HG03520 (cell line): ENCODE measurements around the gene GABRG3.

Source experiments
- ATAC-seq: cut with Tn5 transposase; IDR thresholded peaks from one replicate; pipeline ENCODE4 v1.9.1; 2021; ENCODE audit warnings: mild to moderate bottlenecking, moderate library complexity; ENCODE audit not compliant: unreplicated experiment

Gene GABRG3

GRCh38 chr15:27061739-27062138 is 90.8 kb downstream of the GABRG3 start:
- no peak for ATAC-seq

DNA sequence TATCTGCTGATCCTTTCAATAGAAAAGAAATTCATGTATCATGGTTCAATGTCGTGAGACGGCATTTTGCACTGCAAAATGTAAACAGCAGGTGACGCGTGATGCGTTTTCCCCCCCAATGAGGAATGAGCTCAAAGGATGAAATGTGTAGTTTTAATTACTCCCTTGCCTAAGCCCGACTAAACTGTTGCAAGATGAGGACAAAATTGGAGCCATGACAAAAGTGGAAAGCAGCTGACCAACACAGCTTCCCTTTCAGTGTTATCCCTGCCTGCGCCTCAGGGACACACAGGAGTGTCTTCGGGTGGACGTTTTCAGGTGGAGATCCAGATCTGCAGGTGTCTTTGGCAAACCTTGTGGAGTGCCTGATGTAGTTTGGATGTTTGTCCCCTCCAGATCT is 92.0 kb downstream of the GABRG3 start:
- no peak for ATAC-seq

DNA sequence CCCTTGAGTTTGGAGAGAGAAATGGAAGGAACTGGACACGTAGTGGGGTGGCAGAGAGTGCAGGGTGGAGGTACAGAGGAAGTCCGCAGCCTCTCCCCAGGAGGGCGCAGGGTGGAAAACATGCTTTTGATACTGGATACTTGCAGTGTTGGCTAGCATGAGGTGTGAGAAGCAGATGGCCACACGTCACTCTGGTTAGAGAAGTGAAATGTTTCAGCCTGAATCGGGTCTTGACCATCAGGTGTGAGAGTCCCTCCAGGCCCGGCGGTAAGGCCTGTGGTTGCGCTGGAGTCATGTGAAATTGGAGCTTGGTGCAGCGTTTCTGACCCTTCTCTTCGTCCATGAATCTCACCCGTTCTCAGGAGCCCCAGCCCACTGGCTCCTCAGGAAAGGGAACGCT is 93.1 kb downstream of the GABRG3 start:
- no peak for ATAC-seq

DNA sequence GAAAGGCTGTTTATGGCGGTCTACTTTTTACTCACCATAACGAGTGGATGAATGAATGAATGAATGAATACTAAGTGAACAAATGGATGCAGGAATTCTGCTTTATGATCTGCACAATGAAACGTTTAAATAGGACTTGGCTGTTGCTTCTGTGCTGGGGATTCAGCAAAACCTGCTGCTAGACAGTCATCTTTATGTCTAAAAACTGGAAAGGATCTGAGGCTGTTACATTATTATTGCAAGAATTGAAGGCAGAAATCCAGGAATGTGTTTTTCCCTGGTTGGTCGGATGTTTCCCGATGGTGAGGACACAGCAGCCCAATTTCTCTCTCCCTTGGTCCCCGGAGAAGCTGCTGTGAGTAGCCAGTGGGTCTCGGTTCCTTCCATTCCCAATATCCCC is 94.2 kb downstream of the GABRG3 start:
- no peak for ATAC-seq

DNA sequence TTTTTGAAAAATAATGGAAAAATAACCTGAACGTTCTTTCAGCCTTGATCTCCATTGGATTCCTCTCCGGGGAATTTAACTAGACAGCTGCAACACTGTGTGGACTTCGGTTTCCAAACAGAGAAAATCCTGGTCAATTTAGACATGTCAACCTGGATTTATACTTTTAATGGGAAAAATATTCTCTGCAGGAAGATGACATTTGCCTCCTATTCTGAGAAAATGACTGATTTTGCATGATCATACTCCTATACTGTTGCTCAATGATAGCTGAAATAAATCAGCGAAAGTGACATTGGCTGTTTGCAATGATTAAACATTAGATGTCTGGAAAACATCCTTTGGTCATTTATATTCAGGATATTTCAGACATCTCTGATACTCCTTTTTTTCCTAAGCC is 94.8 kb downstream of the GABRG3 start:
- ATAC-seq, result no peak

DNA sequence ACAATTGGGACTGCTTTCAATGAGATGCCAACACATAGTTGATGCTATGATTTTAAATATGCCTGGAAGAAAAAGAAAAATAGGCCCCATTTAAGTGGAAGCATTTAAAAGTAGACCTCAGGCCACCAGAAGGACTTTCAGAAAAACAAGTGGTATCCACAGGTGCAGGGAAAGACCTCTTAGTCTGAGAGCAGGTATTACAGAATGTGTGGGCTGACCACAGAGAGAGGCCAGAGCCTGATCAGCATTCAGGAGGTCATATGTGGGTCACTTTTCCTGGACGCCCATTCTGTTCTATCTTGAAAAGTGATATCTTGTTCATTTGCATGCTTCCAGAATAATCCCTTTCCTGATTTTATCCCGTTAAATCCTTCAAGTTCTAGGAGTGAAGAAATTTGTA is 95.5 kb downstream of the GABRG3 start:
- no peak for ATAC-seq

GRCh38 chr15:27067175-27067574 is 96.2 kb downstream of the GABRG3 start:
- ATAC-seq, result no peak

GRCh38 chr15:27070841-27071240 is 99.9 kb downstream of the GABRG3 start:
- no peak for ATAC-seq

DNA sequence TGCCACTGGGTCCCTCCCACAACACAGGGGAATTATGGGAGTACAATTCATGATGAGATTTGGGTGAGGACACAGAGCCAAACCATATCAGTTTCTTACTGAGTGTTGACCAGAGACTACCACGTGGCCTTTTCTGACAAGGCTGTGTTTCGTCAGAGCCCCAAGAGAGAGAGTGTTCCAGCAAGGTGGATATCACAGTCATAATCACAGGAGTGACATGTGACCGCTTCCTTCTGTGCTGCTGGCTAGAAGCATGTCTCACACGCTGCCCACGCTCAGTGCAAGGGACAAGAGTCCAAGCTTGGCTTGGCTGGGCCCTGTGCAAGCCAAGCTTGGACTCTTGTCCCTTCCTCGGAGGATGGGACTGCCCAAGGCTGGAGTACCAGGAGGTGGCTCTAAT is 103.2 kb downstream of the GABRG3 start:
- ATAC-seq, result no peak

DNA sequence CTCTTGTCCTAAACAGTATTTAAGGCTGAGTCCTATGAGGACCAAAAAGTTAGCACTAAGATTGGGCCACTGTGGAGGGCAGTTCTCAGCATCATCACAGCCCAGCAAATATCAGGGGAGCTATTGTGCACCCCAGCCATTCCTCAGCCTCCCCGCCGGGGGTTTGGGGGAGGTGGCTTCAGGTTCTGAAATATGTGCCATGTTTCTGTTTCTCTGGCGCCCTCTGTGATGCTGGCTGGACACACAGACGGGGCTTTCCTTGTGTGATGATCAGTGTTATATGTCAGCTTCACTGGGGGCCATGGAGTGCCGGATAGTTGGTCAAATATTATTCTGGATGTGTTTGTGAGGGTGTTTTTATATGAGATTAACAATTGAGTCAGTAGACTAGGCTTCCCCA is 106.8 kb downstream of the GABRG3 start:
- ATAC-seq, result no peak

DNA sequence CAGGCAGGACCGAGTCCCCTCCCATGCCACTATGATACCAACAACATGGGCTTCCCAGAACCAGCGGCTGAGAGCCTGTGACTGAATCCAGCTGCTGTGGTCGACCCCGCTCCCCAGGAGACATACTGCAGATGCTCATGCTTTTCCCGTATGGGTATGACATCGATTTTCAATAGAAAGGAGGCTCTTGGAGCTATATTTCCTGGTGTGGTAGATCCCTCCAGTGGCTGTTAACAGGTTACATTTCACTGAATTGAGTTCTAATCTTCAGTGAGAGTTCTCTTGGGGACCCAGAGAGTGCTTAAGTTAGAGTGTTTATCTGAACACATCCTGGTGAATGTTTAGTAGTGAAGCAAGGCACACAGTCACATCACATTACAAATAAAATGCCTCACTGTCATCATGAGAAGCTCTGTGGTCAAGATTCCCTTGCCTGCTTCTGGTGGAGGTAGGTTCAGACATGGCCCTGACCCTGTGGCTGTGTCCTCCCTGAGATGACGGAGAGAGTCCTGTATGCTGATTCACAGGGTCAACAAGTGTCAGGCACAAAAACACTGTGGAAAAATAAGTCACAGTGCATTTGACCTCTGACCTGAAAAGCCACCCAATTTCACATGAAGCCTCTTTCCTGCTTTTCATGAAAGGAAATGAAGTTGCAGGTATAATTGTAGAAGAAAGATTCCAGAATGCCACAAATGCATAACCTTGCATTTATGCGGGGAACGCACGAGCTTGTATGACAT is 110.9 kb downstream of the GABRG3 start:
- no peak for ATAC-seq

GRCh38 chr15:27082526-27082925 is 111.5 kb downstream of the GABRG3 start:
- no peak for ATAC-seq

GRCh38 chr15:27084844-27085243 is 113.9 kb downstream of the GABRG3 start:
- no peak for ATAC-seq

DNA sequence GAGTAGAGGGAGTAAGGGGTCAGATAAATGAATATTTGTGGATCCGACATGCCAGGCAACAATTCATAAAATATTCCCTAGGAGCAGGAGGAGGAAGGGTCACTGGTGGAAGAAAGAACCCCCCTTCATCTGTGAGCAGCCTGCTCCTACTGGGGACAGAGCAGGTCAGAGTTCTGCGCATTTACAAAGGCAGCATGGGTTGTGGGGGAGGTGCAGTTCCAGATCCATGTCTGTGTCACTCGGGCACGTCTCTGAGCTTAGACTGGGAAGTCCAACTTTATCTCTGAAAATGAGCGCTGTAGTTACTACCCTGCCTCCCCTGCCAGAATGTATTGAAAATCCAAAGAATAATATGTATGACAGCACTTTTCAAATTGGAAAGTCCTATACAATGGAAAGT is 115.2 kb downstream of the GABRG3 start:
- no peak for ATAC-seq

DNA sequence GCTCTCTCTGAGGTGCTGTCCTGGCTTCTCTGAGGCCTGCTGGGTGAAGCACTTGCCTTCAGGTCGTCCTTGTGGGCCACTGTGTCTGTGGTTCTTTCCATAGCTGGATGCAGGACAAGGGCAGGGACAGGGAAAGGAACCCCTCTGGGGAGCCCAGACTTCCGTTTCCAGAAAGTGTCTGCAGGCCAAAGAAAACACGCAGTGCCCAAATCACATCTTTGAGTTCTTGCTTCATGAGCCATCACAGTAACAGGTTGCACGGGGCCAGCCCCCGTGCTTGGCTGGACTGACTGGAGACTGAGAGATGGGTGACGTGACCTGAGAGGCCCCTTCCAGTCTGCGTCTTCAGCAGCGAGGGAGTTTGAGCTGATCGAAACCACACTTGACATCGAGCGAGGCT is 115.8 kb downstream of the GABRG3 start:
- no peak for ATAC-seq

DNA sequence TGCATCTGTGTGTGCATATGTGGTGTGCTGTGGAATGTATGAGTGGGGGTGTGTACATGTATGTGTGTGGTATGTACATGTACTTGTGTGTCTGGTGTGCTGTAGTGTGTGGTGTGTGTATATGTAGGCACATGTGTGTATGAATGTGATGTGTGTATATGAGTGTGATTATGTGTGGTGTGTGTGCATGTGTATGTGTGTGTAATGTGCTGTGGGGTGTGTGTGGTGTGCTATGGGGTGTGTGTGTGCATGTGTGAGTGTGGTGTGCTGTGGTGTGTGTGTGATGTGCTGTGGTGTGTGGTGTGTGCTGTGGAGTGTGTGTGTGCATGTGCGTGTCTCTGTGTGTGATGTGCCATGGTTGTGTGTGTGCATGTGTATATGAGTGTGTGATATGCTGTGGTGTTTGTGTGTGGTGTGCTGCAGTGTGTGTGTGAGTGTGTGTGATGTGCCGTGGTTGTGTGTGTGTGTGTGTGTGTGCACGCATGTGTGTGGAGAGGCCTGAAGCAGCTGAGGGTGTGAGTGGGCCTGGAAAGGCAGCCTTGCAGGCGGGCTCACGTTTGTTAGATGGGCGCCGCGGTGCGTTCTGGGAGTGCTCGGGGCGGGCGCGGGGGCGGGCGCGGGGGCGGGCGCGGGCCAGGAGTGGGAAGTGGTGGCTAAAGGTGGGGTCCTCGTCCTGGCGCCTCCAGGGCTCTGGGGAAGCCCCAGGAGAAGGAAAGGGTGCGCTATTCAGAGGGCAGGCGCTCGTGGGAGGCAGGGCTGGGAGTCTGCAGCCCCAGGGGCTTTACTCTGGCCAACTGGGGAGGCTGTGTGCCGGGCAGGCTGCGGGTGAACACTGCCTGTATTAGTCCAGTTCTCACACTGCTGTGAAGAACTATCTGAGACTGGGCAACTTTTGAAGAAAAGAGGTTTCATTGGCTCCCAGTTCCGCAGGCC is 116.9 kb downstream of the GABRG3 start:
- no peak for ATAC-seq

GRCh38 chr15:27088584-27089232 is 117.7 kb downstream of the GABRG3 start:
- ATAC-seq, result no peak

GRCh38 chr15:27089233-27089586 is 118.2 kb downstream of the GABRG3 start:
- no peak for ATAC-seq

GRCh38 chr15:27089676-27090075 is 118.7 kb downstream of the GABRG3 start:
- ATAC-seq, result no peak

DNA sequence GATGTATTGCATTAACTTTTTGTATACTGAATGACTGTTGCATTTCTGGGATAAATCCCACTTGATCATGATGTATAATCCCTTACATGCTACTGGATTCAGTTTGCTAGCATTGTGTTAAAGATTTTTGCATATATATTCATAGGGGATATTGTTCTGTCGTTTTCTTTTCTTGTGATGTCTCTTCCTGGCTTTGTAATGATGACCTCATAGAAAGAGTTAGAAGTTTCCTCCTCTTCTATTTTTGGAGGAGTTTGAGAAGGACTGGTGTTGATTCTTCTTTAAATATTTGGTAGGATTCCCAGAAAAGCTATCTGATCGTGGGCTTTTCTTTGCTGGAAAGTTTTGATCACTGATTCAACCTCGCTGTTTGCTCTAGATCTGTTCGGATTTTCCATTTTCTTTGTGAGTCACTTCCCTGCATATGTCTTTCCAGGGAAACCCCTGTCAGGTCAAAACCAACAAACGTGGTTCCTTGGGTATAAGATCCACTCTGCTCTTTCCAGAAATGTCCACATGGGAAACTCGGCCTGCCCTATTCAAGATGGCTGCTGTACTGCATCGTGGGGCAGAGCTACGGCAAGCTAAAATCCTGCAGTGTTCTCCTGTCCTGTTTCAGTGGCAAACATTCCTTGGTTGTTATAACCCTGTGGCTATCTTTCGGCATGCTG is 120.4 kb downstream of the GABRG3 start:
- no peak for ATAC-seq

GRCh38 chr15:27092390-27092789 is 121.4 kb downstream of the GABRG3 start:
- ATAC-seq, result no peak
